Esophagus squamous epithelium (tissue), 5 donors: ENCODE data around the gene TMEM91. TPM values are rescaled to one million over a fixed set of nuclear protein-coding genes. Genes with fewer than 3 reads are reported as not detected.
"Not testable (repeated sequence)": the region's sequence is repeated elsewhere in the genome, so short reads cannot be mapped to it uniquely, and the experiment has no call there.

Experiments used
- DNase-seq: peaks from one replicate; lab custom pipeline; 2025; lab: John Stamatoyannopoulos, UW
- H3K27ac ChIP-seq, 4 donors: fragments of 200-600 bp; sonication (generic); one replicate each; pipeline ENCODE4 v1.5.1; 2016 to 2019; ENCODE audit warnings: mild to moderate bottlenecking in 1 of 4
- H3K27me3 ChIP-seq, 4 donors: fragments of 200-600 bp; sonication (generic); 1 replicate in 3 of 4; 2 replicates in 1 of 4; pipeline versions ENCODE4 v1.5.1 to v1.6.0; 2017 to 2021; ENCODE audit warnings: antibody characterized with exemption in 1 of 4
- H3K36me3 ChIP-seq, 3 donors: fragments of 200-600 bp; sonication (generic); one replicate each; pipeline ENCODE4 v1.5.1; 2016 to 2019
- H3K4me1 ChIP-seq, 3 donors: fragments of 200-600 bp; sonication (generic); one replicate each; pipeline ENCODE4 v1.5.1; 2017 to 2019
- H3K4me3 ChIP-seq, 4 donors: fragments of 200-600 bp; sonication (generic); 1 replicate in 3 of 4; 2 replicates in 1 of 4; pipeline ENCODE4 v1.5.1; 2016 to 2019; ENCODE audit warnings: mild to moderate bottlenecking in 2 of 4, moderate library complexity in 1 of 4
- H3K9me3 ChIP-seq, 3 donors: fragments of 200-600 bp; sonication (generic); one replicate each; pipeline ENCODE4 v1.5.1; 2016 to 2019
- POLR2A ChIP-seq, 4 donors: fragments of 450-650 bp; IDR thresholded peaks; one replicate each; pipeline ENCODE4 v1.6.1; 2017; ENCODE audit warnings: antibody characterized with exemption in 4 of 4, mild to moderate bottlenecking in 4 of 4, moderate library complexity in 3 of 4
- WGBS, 2 donors: methylation state at CpG; one replicate each; pipeline ENCODE4 v1.1.5; 2018; 5-methylcytosine and 5-hydroxymethylcytosine counted together
- intact Hi-C: fragments of 100-400 bp; cut with DNase I; formaldehyde crosslinking; loops from one replicate; pipeline ENCODE4 v1.15.0; 2022
- total RNA-seq, 4 donors: library from RNA; depleted of rRNA; stranded (reverse); fragments of >200 nt; gene quantifications; one replicate each; pipeline ENCODE4 v1.1.0, GENCODE V29; 2016
- TF ChIP-seq, protein P1 (sequence below), 6 experiments: fragments of 450-650 bp in 4 of 6; fragments of 200-600 bp in 2 of 6; sonication (generic) in 2 of 6; IDR thresholded peaks; one replicate each; pipeline ENCODE4 v1.5.1; 2016 to 2019; ENCODE audit warnings: antibody characterized with exemption in 6 of 6, mild to moderate bottlenecking in 4 of 6, moderate library complexity in 4 of 6
- donor health status: DM: yes; HTN: yes; CAD: no.

The TMEM91 gene
- total RNA-seq, 4 donors from 2014 or later: 6.2 to 15.8 (median 9.3) TPM

DNA sequence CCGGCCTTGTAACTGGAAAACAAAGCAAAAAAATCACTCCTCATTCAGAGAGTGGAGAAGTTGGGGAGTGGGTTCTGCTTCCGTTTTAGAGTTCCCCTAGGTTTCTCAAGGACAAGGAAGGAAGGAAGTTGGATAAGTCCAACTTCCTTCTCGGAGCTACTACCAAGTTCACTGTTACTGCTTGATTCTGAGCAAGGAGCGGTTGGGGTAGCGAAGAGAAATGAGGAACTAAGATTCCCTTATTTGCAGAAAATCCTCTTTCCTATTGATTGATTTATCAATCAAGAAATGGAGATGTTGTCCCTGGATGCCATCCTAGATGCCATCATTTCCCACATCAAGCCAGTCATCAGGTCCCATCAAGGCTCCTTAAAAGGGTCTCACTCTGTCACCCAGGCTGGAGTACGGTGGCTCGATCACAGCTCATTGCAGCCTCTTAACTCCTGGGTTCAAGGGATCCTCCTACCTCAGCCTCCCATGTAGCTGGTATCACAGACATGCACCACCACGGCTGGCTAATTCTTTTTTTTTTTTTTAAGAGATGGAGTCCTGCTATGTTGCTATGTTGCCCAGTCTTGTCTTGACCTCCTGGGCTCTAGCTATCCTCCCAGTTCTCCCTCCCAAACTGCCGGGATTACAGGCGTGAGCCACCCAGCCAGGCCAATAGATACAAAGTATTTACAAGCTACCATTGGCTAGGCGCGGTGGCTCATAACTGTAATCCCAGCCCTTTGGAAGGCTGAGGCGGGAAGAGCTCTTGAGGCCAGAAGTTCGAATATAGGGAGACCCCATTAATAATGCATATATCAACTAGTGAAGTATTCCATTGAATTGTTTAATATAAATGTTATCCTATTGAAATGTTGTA, 11.6 kb upstream of the TMEM91 start:
- intact Hi-C loops: no loop called here
- TF ChIP-seq POLR2A (IDR thresholded peaks at IDR 0.05): no peak
- TF ChIP-seq, protein P1, sequence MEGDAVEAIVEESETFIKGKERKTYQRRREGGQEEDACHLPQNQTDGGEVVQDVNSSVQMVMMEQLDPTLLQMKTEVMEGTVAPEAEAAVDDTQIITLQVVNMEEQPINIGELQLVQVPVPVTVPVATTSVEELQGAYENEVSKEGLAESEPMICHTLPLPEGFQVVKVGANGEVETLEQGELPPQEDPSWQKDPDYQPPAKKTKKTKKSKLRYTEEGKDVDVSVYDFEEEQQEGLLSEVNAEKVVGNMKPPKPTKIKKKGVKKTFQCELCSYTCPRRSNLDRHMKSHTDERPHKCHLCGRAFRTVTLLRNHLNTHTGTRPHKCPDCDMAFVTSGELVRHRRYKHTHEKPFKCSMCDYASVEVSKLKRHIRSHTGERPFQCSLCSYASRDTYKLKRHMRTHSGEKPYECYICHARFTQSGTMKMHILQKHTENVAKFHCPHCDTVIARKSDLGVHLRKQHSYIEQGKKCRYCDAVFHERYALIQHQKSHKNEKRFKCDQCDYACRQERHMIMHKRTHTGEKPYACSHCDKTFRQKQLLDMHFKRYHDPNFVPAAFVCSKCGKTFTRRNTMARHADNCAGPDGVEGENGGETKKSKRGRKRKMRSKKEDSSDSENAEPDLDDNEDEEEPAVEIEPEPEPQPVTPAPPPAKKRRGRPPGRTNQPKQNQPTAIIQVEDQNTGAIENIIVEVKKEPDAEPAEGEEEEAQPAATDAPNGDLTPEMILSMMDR (IDR thresholded peaks at IDR 0.05): no peak
- no peaks in the 10 kb centered on the region for H3K27me3 ChIP-seq
- H3K36me3 ChIP-seq: no peaks in the 10 kb centered on the region
- WGBS, 2 donors: 71 to 76% methylated on average over 14 of the region's 14 CpGs
- H3K27ac ChIP-seq: peak overlapping the region; percentile 87 to 98 (median 95)
- no peaks in the 10 kb centered on the region for H3K9me3 ChIP-seq
- peak overlapping the region; percentile 53 to 84 (median 68) for H3K4me3 ChIP-seq
- DNase-seq: no peak
- H3K4me1 ChIP-seq: peaks cover 3 to 45% (median 22%) of the 10 kb centered on the region in 3 donors

DNA sequence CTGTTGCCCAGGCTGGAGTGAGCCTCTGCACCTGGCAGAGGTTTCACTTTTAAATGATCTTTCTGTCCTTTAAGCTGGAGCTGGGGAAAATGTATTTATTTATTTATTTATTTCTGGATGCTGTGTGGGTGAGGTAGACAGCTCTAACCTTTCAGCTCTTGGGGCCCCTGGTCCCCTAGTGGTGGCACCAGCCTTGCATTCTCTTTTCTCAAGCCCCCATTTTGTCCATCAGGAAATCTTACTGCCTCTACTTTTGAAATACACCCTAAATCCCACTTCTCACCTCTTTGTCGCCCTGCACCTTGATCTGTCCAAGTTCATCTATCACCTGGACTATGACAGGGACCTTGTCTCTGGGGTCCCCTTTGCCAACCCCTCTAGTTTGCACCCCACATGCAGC, 10.2 kb upstream of the TMEM91 start:
- Histone ChIP-seq H3K4me3 (no peak overlapping the region), H3K9me3 (no peaks in the 10 kb centered on the region), H3K27ac (no peak overlapping the region), H3K4me1 (peaks cover 3 to 51% (median 22%) of the 10 kb centered on the region in 3 donors), H3K36me3 (no peaks in the 10 kb centered on the region), H3K27me3 (no peaks in the 10 kb centered on the region)
- no peak for TF ChIP-seq POLR2A (IDR thresholded peaks at IDR 0.05)
- TF ChIP-seq, protein P1 (IDR thresholded peaks at IDR 0.05): peak in 1 of 6 experiments; percentile 27
- intact Hi-C loops: no loop called here
- WGBS, 2 donors: 88 to 92% methylated on average over 1 of the region's 1 CpG
- DNase-seq: no peak

DNA sequence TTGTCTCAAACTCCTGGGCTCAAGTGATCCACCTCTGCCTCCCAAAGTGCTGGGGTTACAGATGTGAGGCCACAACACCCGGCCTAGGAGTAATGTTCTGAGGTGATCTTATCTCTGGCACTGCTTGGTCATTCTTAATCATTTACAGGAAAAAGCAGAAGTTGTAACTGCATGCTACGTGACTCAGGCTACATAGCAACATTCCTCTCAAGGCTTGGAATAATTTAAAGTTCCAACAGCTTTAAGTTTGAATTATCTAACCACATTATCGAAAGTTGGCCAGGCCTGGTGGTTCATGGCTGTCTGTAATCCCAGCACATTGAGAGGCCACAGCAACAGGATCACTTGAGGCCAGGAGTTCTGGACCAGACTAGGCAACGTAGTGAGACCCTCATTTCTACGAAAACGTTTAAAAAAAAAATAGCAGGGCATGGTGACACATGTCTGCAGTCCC, 8.5 kb upstream of the TMEM91 start:
- intact Hi-C loops: no loop called here
- TF ChIP-seq POLR2A (IDR thresholded peaks at IDR 0.05): no peak
- TF ChIP-seq, protein P1 (IDR thresholded peaks at IDR 0.05): no peak
- Histone ChIP-seq H3K9me3 (no peaks in the 10 kb centered on the region), H3K27ac (peak overlapping the region; percentile 2 to 65 (median 48)), H3K27me3 (no peaks in the 10 kb centered on the region), H3K4me3 (no peak overlapping the region), H3K4me1 (peaks cover 3 to 42% (median 20%) of the 10 kb centered on the region in 3 donors), H3K36me3 (no peaks in the 10 kb centered on the region)
- 36 to 52% methylated on average over 6 of the region's 6 CpGs for WGBS, 2 donors
- DNase-seq: no peak

DNA sequence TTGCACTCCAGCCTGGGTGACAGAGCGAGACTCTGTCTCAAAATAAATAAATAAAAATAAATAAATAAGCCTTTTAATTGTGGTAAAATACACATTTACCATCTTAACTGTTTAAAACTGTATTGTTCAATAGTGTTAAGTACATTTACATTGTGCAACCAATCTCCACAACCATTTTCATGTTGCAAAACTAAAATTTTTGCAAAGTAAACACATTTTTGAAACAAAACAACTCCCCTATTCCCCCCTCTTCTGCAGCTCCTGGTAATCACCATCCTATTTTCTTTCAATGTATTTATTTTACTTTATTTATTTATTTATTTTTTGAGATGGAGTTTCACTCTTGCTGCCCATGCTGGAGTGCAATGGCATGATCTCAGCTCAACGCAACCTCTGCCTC, 6.6 kb upstream of the TMEM91 start:
- Histone ChIP-seq H3K36me3 (no peaks in the 10 kb centered on the region), H3K4me3 (no peak overlapping the region), H3K27ac (no peak overlapping the region), H3K9me3 (no peaks in the 10 kb centered on the region), H3K4me1 (peaks cover 10 to 42% (median 24%) of the 10 kb centered on the region in 3 donors), H3K27me3 (no peaks in the 10 kb centered on the region)
- intact Hi-C loops: no loop called here
- WGBS, 2 donors: 85 to 97% methylated on average over 2 of the region's 2 CpGs
- DNase-seq: no peak
- TF ChIP-seq, protein P1 (IDR thresholded peaks at IDR 0.05): no peak
- no peak for TF ChIP-seq POLR2A (IDR thresholded peaks at IDR 0.05)

DNA sequence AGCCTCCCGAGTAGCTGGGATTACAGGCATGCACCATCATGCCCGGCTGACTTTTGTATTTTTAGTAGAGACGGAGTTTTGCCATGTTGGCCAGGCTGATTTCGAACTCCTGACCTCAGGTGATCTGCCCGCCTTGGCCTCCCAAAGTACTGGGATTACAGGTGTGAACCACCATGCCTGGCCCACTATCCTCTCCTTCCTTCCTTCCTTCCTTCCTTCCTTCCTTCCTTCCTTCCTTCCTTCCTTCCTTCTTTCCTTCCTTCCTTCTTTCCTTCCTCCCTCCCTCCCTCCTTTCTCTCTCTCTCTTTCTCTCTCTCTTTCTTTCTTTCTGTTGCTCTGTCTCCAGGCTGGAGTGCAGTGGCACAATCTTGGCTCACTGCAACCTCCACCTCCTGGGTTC, 5.2 kb upstream of the TMEM91 start:
- H3K36me3 ChIP-seq, DNase-seq, H3K27ac ChIP-seq, H3K9me3 ChIP-seq, H3K4me3 ChIP-seq, H3K27me3 ChIP-seq, intact Hi-C loops: not testable (repeated sequence)
- WGBS, 2 donors: 64 to 69% methylated on average over 5 of the region's 5 CpGs
- peaks cover 17 to 49% (median 31%) of the 10 kb centered on the region in 3 donors for H3K4me1 ChIP-seq
